IPS DF 19.7 (cell line): ENCODE results near the gene RP2.

ENCODE experiments used
- DNase-seq: peaks from one replicate; pipeline ENCODE4 v3.0.0-alpha.2; 2013; ENCODE audit warnings: low read depth, low spot score

RP2 gene

DNA sequence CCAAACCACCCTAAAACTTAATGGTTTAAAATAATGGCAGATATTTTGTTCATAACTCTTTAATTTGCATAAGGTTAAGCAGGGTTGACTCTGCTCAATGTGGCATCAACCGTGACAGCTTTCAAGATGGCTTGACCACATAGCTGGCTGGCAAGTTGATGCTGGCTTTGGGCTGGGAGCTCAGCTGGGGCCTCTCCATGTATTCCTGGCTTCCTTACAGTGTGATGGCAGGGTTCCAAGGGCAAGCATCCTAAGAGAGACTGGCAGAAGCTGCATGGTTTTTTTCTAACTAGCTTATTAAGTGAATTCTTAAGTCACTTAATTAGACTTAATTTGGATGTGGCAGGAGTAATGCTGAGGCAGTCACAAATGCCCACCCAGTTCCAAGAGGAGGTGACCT, 4.5 kb downstream of the RP2 start:
- no peak for DNase-seq

DNA sequence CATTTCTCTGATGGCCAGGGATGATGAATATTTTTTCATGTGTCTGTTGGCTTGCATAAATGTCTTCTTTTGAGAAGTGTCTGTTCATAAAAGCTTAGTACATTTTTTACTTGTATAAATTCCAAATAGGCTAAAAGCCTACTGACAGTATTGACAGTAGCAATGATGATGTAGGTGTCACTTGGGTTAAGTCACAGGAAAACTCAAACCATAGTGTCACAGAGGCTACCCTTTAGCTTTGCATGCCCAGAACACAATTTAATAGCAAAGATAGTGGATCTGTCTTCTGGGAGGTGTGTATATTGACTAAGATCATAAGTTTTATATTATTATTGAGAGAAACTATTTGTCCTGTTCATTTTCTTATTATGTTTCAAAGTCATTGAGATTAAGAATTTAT, 8.1 kb downstream of the RP2 start:
- no peak for DNase-seq

DNA sequence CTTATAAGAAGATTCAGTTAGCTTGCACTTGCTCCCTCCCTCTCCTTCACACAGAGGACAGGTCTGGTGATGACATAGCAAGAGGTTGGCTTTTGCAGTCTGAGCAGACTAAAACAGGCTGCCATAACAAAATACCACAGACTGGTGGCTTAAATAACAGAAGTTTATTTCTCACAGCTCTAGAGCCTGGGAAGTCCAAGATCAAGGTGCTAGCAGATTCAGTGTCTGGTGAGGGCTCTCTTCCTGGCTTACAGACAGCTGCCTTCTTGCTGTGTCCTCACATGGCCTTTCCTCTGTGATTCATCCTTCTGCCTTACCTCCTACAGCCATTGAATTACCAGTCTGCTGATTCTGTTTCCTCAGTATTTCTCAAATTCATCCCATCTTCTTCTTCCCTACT, 13.1 kb downstream of the RP2 start:
- DNase-seq, result no peak

DNA sequence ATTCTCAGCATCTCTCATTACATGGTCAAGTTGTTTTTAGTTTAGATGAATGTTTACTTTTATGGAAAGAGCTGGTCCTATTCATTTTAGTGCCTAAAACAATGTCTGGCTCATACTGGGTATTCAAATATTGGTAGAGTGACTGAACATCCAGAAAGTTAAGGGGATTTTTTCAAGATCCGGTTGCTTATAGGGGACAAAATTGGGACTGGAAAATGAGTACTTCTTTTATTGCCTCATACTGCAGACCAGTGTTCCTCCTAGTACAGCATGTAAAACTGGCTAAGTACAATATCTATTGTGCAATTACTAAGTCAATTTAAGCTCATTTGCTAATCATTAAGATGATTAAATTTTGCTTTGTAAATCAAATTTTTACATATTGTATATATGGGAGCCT, 13.9 kb downstream of the RP2 start:
- no peak for DNase-seq

DNA sequence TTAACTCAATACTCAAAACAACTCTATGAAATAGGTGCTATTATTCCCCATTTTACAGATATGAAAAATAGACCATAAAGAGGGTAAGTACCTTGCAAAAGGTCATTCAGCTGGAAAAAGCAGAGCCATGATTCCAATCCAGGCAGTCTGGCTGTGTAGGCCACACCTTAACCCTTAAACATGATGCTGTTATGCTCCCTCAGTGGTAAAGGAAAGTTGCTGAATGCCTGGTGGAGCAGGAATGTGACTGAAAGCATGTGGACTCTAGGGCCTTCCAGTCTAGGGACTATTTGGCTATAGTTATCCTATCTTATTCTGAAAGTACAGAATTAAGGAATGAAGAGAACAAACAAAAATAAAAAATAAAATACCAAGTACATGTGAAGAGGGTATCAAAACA, 19.6 kb downstream of the RP2 start:
- DNase-seq, result no peak

DNA sequence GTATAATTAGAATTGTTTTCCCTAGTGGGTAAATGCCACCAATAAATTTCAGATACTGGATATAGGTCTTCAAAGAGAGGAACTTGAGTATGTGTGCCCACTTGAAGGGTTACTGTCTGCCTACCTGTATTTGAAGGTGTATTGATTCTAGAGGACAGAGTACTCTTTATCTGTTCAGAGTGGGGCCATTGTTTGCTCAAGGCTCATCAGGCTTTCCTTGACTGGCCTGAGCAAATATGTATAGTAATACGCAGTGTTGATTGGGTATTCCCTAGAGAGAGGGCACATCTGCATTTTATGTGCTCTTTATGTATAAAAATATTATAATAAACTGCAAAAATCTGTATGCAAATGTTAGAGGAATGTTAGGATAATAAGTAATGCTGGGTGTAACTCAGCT, 23.7 kb downstream of the RP2 start:
- no peak for DNase-seq

DNA sequence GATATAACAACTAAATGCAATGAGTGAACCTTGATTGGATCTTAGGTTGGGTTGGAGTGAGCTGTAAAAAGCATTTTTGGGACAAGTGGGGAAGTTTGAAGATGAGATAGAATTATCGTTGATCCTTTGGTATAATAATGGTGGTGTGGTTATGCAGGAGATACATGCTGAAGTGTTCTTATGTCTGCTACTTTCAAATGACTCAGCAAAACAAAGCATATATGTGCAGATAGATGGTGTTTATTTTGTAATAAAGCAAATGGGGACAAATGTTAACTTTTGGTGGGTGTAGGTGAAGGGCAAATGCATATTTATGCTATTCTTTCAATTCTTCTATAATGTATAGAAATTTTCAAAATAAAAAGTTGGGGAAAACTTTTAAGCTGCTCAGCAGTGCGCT, 26.2 kb downstream of the RP2 start:
- no peak for DNase-seq

DNA sequence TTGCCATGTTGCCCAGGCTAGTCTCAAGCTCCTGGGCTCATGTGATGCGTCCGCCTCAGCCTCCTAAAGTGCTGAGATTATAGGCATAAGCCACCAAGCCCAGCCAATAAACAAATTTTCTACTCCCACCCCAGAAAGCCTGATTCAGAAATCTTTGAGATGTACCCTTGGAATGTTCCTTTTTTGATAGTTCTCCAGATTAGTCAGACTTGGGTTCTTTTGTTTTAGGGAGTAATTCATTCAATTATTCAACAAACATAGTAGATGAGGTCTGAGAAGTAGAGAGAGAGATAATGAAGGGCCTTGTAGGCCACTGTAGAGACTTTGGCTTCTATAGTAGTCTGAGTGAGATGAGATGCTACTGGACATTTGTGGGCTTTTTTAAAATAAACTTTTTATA, 27.8 kb downstream of the RP2 start:
- DNase-seq, result no peak

DNA sequence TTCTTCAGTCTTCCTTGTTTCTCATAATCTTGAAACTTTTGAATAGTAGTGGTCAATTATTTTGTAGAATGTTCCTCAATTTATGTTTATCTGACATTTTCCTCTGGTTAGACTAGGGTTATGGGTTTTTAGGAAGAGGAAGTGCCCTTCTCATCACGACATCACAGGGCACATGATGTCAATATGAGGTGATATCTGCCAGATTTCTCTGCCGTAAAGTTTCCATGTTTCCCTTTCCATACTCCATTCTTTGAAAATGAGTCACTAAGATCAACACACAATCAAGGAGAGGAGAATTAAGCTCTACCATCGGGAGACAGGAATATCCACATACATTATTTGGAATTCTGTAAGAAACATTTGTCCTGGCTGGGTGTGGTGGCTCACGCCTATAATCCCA, 28.4 kb downstream of the RP2 start:
- no peak for DNase-seq

DNA sequence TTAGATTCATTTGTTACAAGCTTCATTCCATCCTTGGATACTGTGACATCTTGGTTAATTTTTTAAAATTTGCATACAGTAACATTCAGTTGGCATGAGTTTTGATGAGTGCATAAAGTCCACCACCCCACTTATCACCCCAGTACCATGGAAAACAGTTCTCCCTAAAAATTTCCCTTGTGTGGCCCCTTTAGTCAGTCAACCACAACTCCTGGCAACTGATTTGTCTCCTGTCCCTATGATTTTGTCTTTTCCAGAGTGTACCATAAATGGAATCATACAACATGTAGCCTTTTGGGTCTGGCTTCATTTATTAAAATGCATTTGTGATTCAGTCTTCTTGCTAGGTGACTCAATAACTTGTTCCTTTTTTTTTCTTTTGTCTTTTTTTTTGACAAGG, 29.9 kb downstream of the RP2 start:
- DNase-seq, result no peak

DNA sequence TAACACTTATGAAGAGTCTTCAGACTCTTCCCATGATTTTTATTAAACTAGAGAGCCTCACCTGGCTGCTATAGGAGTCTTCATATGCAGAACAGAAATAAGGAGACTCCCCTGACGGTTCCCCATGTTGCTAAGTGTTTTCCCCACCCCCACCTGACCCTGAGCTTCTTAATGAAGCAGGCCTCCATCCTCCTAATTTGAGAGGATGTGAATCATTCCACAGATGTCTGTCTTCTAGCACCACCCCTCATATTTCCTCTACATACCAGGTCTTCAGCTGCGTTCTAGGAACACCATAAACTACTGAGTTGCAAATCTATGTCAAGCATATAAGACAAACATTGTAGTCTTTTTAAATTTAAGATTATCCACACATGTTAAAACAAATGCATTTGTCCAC, 36.9 kb downstream of the RP2 start:
- DNase-seq, result no peak

DNA sequence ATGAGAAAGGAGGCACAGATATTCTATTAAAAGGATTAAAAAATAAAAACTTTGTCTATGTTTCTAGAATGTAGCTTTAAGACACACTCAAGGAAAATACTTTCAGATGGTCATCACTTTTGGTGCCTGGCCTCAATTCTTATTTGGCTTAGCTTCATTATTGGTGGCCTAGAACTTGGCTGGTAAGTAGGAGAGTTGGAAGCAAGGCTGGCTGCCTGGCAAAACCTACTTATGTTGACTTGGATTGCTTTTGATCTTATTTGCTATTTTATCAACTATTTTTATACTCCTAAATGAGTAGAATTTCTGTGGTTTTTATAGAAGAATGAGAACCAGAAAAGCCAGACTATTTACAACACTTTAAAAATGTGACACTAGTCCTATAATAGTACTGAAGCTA, 40.1 kb downstream of the RP2 start:
- DNase-seq, result no peak

DNA sequence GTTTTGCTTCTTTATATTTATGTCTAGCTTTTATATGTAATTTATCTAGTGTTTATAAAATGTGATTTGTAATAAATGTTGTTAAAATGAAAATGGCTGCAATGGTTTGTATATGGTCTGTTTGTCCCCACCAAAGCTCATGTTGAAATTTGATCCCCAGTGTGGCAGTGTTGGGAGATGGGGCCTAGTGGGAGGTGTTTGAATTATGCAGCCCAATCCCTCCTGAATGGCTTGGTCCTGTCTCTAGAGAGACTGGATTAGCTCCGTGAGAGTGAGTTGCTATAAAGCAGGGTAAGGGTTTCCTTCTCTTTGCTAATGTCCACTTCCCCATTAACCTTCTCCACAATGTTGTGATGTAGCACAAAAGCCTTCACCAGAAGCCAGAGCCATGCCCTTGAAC, 45.4 kb downstream of the RP2 start:
- DNase-seq, result peak; percentile 12

DNA sequence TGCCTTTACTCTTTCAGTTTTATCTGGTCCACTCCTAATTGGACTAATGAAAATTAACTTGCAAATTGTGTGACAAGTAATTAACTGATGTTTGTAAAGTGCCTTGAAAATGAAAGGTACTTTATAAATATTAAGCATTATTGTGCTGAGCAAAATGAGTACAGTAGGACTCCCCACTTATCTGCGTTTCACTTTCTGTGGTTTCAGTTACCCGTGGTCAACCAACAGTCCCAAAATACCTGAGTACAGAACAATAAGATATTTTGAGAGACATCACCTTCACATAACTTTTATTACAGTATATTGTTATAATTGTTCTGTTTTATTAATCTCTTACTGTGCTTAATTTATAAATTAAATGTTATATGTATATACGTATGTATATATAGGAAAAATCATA, 48.0 kb downstream of the RP2 start:
- no peak for DNase-seq

DNA sequence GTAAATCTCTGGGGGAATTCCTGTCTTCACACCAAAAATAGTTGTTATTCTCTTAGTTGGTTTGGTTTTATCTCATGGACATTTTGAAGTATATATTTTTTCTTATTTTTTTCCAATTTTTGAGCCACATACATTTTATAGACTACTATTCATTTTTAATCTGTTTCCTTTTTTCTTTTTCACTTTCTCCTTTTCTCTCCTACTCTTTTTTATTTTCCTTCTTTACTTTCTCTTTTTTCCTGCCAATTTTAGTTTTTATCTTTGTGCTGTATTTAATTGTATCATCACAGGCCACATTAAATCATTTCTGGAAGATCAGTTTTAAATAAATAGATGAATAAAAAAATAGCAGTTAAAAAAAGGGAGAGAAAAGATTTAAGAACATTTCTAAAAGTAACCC, 61.4 kb downstream of the RP2 start:
- no peak for DNase-seq

DNA sequence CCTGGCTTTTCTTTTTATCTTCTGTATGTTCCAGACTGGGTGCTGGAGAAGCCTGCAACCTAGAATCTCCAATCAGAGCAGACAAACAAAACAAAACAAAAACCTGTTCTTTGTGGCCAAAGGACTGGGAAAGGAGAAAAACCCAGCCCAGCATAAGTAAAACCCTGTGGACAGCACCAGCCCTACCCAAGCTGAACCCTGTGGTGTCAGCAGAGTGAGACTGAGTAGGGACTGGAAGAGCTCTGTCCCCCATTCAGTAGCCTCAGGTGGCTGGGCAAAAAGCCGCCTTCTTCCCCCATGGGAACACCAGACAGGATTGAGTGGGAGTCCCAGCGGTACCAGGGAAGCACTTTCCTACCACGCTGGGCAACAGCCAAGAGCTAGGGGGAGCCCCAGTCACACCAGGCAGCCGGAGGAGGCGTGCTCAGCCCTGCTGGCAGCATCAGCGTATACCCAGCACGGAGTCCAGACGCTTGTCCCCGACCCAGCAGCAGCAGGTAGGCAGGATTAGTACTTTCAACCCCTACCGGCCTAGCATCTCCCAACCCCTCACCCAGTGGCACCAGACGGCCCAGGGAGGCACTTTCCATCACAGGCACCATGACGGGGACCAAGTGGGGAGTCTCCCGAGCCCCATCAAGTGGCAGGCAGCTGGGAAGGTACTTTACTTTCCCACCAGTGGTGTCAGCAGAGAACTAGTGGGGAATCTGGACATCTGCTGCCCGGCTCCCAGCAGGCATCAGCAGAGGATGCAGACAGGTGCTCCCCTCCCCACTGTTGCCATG, 66.8 kb downstream of the RP2 start:
- no peak for DNase-seq

DNA sequence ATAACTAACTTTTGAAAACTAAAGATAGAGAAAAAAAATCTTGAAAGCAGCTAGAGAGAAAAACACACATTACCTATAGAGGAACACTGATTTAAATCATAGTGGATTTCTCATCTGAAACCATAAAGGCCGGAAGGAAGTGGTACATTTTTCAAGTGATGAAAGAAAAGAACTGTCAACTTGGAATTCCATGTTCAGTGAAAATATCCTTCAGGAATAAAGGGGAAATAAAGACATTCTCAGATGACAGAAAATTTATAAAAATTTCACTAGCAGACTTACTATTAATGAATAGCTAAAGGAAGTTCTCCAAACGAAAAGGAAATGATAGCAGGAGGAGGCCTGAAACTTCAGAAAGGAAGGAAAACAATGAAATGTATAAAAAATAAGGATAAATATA, 67.8 kb downstream of the RP2 start:
- no peak for DNase-seq

DNA sequence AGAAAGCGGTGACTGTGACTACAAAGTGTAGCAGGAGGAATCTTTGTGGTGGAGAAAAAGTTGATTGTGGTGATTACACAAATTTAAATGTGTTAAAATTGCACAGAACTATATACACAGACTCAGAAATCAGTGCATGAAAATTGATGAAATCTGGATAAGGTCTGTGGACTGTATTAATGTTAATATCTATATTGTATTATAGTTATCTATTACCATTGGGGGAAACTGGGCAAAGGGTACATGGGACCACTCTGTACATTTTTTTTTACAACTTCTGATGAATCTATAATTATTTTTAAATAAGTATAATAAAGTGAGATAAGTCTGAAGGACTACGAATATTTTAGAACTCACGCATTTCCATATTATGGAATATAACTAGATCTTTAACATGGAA, 73.6 kb downstream of the RP2 start:
- DNase-seq, result no peak

DNA sequence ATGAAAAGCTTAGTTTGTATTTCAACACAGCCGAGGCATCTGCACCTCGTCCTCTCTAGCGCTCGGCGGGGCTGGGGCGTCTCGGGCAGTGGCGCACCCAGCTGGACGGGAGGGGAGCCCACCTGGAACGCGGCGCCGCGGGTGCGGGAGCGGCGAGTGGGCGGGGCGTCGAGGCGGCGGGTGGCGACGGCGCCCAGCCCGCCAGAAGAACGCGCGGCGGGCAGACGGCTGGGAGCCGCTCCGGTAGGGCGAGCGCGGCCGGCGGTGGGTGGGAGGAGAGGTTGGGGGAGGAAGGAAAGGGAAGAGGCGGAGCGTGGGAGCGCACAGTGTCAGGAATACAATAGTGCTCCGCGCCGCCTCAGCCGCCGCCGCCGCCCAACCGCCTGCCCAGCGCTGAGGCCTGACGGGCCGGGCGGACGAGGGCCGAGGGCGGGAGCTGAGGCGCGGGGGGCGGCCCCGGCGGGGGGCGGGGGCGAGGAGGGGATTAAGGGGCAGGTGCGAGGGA, 75.3 kb downstream of the RP2 start, which contains the start of gene JADE3:
JADE3 (plus strand) TSS at position 324 of the 505 bp plus-strand sequence. CDS start 72,474 bp downstream, outside the sequence.
- no peak for DNase-seq

DNA sequence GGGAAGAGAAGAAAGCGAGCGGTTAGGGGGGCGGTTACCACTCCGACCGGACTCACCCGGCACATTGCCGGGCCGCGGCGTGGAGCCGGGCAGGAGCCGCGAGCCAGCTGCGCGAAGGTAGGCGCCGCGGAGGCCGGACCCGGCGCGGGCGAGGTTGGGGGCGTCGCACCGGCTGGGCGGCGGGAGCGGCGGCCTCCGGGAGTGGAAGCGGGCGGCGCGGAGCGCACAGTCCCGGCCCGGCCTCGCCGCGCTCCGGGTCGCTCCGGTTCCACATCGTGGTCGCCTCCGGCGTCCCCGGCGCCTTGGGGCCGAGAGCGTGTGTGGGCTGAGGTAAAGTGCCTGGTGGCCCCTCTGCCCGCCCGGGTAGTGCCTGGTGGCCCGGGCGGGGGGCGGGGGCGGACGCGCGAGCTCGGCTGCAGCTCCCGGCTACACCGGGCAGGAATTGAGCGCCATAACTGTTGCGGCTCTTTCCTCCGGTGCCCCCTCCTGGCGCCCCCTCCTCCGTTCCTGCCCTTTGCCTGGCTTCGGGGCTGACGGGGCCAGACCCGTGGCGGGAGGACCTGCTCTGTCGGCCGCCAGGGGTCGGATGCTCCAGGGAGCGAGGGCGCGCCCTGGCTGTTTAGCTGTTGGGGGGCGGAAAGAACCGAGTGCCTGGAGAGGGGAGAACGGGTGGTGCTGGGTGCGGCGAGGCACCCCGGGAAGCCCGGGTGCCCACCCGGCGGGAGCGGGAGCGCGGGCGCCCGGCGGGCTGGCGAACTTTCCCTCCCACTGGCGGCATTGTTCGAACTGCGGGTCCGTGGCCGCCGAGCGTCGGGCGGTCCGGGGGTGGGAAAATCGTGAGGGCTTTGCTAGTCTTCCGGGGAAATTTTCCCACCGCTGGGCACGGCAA, 76.0 kb downstream of the RP2 start:
- no peak for DNase-seq

DNA sequence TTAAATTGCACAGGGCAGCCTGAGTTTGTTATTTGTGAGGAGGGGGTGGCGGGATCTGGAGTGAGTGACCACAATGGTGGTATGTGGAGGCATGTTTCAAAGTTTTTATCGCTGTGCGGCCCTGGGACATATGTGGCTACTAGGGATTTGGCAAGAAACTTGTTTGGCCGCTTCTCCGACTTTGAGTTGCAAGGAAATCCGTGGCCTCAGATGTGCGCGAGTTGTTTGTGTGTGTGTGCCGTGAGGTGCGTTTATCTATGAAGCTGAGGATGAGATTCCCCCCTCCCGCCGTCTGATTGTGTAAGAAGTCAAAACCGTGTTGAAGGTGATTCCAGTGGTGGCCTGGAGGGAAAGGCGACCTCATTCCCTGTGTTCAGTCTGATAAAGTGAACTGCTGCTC, 76.8 kb downstream of the RP2 start:
- no peak for DNase-seq

DNA sequence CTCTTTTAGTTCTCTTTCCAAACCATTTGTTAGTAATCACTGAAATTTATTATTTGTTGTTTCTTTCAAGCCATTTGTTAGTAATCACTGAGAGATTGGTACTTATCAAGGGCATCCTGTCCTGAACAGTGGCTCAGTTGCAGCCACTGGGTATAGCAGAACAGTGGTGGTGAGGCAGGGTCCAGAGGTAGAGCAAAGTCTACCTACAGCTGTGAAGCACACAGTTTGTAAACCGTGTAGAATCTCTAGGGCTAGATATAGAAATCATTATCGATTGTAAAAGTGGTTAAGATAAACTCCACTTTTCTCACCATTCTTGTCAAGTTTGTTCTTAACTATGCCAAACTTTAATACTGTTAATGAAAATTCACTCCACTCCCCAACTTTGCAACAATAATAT, 79.4 kb downstream of the RP2 start:
- DNase-seq, result no peak

DNA sequence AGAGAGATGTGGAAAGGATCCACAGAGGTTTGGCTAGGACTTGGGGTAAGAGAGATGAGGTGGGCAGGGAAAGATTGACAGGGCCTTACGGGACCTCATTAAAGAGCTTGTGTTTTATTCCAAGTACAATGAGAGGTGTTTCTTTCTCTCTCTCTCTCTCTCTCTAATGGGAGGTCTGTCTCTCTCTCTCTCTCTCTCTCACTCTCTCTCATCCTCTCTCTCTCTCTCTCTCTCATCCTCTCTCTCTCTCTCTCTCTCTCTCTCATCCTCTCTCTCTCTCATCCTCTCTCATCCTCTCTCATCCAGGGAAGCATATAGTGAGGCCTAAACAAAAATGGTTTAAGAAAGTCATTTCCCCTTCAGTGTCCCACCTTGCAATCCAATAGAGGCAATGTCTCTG, 80.8 kb downstream of the RP2 start:
- no peak for DNase-seq
